ENCODE data around the gene SPATA21.

GRCh38 chr1:16430606-16431005, 6.6 kb downstream of the SPATA21 start:
- TF ChIP-seq, protein P1, sequence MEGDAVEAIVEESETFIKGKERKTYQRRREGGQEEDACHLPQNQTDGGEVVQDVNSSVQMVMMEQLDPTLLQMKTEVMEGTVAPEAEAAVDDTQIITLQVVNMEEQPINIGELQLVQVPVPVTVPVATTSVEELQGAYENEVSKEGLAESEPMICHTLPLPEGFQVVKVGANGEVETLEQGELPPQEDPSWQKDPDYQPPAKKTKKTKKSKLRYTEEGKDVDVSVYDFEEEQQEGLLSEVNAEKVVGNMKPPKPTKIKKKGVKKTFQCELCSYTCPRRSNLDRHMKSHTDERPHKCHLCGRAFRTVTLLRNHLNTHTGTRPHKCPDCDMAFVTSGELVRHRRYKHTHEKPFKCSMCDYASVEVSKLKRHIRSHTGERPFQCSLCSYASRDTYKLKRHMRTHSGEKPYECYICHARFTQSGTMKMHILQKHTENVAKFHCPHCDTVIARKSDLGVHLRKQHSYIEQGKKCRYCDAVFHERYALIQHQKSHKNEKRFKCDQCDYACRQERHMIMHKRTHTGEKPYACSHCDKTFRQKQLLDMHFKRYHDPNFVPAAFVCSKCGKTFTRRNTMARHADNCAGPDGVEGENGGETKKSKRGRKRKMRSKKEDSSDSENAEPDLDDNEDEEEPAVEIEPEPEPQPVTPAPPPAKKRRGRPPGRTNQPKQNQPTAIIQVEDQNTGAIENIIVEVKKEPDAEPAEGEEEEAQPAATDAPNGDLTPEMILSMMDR (IDR thresholded peaks at IDR 0.05) = no peak
- TF ChIP-seq POLR2A (IDR thresholded peaks at IDR 0.05) = no peak

All from suprapubic skin (tissue), 3 donors.